NCI-H187 (cell line): ENCODE results near the gene B4GALNT3.

Experiments used
- DNase-seq, 2 experiments: peaks; one replicate each; lab custom pipeline; 2025; lab: John Stamatoyannopoulos, UW

Gene B4GALNT3

GRCh38 chr12:538731-539539 lies 79.2 kb downstream of the B4GALNT3 start:
- no peak for DNase-seq

- DNase-seq, result no peak
Measured at GRCh38 chr12:539540-540310, 80.0 kb downstream of the B4GALNT3 start.

- no peak for DNase-seq
Measured at GRCh38 chr12:541676-542324, 82.1 kb downstream of the B4GALNT3 start.

- no peak for DNase-seq
Measured at GRCh38 chr12:542395-543113, 82.8 kb downstream of the B4GALNT3 start.

- DNase-seq, result no peak
Measured at GRCh38 chr12:543114-543451, 83.3 kb downstream of the B4GALNT3 start.

GRCh38 chr12:544142-544541 lies 84.4 kb downstream of the B4GALNT3 start:
- DNase-seq, result no peak

- DNase-seq, result no peak
Measured at GRCh38 chr12:544941-545635, 85.3 kb downstream of the B4GALNT3 start.

GRCh38 chr12:545835-546234 lies 86.1 kb downstream of the B4GALNT3 start:
- no peak for DNase-seq

- DNase-seq, result no peak
Measured at GRCh38 chr12:546265-546919, 86.7 kb downstream of the B4GALNT3 start.

- DNase-seq, result peak; percentile 6 to 16
Measured at GRCh38 chr12:546920-547845, 87.4 kb downstream of the B4GALNT3 start.

GRCh38 chr12:547883-548470 lies 88.2 kb downstream of the B4GALNT3 start:
- DNase-seq, result no peak

- DNase-seq, result no peak
Measured at GRCh38 chr12:549476-550082, 89.8 kb downstream of the B4GALNT3 start.

- DNase-seq, result no peak
Measured at GRCh38 chr12:550473-551260, 90.9 kb downstream of the B4GALNT3 start.

- peak in 1 of 2 experiments; percentile 16 for DNase-seq
Measured at GRCh38 chr12:552466-552865, 92.7 kb downstream of the B4GALNT3 start.

- DNase-seq, result no peak
Measured at GRCh38 chr12:553216-554000, 93.7 kb downstream of the B4GALNT3 start.

- no peak for DNase-seq
Measured at GRCh38 chr12:554001-554285, 94.2 kb downstream of the B4GALNT3 start.

- no peak for DNase-seq
Measured at GRCh38 chr12:556498-556897, 96.8 kb downstream of the B4GALNT3 start.

- DNase-seq, result no peak
Measured at GRCh38 chr12:558580-558979, 98.8 kb downstream of the B4GALNT3 start.
